GM19467 (cell line): ENCODE results near the gene OPRD1.
"Not testable (repeated sequence)": the region's sequence is repeated elsewhere in the genome, so short reads cannot be mapped to it uniquely, and the experiment has no call there.

ENCODE experiments used
- ATAC-seq: cut with Tn5 transposase; IDR thresholded peaks from one replicate; pipeline ENCODE4 v1.9.1; 2021; ENCODE audit warnings: mild to moderate bottlenecking, moderate library complexity; ENCODE audit not compliant: unreplicated experiment

Gene OPRD1

GRCh38 chr1:28840928-28841544, 29.1 kb downstream of the OPRD1 start:
- ATAC-seq, result no peak

- ATAC-seq, result no peak
Observed at GRCh38 chr1:28845786-28846543, 34.0 kb downstream of the OPRD1 start.

- not testable (repeated sequence) for ATAC-seq
Observed at GRCh38 chr1:28847207-28847606, 35.2 kb downstream of the OPRD1 start.

GRCh38 chr1:28848416-28848815, 36.4 kb downstream of the OPRD1 start:
- no peak for ATAC-seq

DNA sequence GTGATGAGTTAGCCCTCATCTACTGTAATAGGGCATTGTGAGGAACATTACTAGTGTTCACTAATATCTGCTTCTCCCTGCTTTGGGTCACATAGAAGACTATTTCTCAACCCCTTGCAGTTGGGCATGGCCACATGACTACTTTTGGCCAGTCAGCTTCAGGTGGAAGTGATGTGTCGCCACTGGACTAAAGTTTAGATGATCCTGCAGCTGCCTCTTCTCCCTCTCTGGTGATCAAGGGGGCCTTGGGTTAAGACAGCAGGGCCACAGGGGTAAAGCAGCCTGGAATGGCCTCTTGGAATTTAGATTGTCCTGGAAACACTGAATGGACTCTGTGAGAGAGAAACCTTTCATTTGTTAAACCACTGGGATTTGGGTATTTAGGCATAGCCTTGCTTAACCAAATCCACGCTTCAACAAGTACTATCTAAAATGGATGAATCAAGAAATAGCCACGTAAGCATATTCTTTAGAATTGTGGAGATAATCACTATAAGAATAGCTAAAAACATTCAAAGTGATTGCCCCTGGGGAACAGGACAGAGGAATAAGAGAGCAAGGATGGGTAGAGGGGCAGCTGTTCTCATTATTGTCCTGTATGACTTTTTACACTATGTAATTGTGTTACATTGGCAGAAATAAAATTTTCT, 41.2 kb downstream of the OPRD1 start:
- ATAC-seq, result no peak

GRCh38 chr1:28854406-28854805, 42.4 kb downstream of the OPRD1 start:
- ATAC-seq, result not testable (repeated sequence)

DNA sequence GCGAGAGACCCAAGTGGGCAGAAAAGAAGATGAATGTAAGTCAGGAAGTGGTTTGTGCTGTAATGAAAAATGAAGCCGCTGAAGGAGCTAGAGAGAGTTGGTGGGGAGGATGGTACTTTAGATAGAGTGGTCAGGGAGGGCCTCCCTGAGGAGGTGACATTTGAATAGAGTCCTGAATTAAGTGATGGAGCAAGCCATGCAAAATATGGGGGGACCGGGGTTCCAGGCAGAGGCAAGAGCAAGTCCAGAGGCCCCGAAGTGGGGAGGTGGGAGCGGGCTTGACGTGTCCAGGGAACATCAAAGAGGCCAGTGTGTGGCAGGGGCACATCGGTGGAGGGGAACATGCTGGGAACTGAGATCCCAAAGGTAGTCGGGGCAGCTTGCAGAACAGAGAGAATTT, 43.1 kb downstream of the OPRD1 start:
- no peak for ATAC-seq

- no peak for ATAC-seq
Observed at GRCh38 chr1:28855469-28855951, 43.5 kb downstream of the OPRD1 start.

DNA sequence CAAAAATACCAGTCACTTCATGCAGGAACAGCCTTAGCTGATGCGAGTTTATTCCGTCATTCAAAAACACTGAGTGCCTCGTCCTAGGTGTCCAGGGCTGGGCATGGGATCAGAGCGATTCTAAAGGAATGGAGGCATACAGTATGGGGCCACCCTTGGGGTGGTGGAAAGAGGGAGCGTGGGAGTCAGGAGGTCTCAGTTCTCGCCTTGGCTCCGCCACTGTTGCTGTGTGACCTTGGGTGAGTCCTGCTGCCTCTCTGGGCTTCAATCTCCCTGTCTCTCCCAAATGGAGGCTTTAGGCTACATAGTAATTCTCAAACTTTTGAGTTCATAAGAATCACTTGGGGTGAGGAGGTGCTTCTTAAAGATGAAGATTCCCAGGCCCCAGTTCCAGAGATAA, 44.0 kb downstream of the OPRD1 start:
- ATAC-seq, result no peak

- no peak for ATAC-seq
Observed at GRCh38 chr1:28860332-28861073, 48.5 kb downstream of the OPRD1 start.

GRCh38 chr1:28862571-28863403, 50.8 kb downstream of the OPRD1 start:
- no peak for ATAC-seq

DNA sequence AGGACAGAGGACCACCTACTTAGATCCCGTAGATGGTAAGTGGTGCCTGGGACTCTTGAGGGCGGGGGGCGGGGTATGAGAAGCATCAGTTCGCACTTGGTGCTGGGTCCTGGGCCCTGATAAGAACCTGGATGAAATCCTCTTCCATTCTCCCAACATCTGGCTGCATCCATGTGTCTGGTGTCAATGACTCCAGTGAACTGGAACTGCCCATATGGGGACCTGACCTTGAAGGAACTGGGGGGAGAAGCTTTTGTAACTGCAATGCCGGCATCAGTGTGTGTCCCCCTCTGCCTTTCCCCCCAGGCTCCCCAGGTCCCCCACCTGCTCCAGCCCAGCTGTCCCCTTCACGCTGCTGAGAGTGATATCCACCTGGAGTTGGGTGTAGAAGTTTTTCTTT, 52.7 kb downstream of the OPRD1 start:
- ATAC-seq, result no peak

DNA sequence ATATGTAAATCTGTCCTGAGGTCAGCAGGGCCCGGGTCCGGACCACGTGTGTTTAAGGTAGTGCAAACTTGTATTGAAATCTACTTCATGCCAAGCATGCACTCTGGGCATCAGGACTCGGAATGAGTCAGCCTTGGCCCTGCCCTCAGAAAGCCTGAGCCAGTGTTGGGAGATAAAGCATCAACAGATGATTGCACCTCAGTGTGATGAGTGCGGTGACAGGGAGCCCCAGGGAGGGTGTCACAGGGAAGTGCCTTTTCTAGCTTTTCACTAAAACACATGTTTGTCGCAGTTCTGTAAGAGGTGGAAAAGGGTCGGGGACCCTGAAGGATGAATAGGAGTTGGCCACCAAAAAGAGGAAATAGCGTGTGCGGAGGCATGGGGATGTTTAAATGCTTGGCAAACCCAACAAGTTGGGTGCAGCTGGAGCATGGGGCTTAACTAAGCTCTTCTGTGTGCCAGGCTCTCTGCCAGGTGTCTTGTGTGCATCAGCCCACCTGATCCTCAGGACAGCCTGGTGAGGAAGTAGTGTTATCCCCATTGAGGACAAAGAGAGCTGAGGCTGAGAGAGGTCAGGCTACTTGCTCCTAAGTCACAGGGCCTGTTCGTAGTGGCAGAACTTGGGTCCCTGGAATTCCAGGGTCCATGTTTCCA, 54.2 kb downstream of the OPRD1 start:
- ATAC-seq, result no peak

GRCh38 chr1:28867850-28868249, 55.9 kb downstream of the OPRD1 start:
- no peak for ATAC-seq

- ATAC-seq, result no peak
Observed at GRCh38 chr1:28869952-28870351, 58.0 kb downstream of the OPRD1 start.

DNA sequence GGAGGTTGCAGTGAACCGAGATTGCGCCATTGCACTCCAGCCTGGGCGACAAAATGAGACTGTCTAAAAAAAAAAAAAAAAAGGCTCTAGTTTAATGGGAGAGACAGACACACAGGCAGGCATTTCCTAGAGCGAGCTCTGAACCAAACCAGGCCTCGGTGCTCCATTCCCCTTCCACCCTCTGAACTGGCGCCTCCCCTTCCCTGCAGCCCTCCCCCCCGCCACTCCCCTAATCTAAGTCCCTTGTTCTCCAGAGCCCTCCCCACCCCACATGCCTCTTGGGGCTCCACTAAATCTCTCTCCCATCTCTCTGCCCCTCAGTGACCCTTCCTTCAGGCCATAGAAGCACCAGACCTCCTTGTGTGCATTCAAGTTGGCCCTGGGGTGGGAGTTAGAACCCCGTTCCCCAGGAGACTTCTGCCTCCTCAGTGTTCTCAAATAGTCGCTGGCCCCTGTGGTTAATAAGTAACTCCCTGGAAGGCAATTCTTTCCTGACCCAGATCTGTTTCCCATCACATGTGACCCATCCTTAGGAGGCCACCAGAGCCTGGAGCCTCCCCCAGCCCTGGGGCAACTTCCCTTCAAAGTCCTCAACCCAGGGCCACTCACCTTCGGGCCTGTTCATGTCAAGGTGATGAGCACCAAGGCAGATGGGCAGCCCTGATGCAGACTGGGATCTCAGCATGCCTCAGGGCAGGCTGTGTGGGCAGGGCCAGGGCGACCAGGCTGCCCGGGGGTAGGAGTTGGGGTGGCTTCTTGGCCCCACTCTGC, 59.8 kb downstream of the OPRD1 start:
- no peak for ATAC-seq

DNA sequence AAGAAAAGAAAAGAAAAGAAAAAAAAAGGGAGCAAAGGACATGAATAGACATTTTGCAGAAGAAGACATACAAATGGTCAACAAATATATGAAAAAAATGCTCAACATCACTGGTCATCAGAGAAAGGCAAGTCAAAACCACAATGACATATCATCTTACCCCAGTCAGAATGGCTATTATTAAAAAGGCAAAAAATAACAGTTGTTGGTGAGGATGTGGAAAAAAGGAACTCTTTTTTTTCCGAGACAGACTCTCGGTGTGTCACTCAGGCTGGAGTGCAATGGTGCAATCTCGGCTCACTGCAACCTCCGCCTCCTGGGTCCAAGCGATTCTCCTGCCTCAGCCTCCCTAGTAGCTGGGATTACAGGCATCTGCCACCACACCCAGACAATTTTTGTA, 63.2 kb downstream of the OPRD1 start:
- ATAC-seq, result not testable (repeated sequence)

DNA sequence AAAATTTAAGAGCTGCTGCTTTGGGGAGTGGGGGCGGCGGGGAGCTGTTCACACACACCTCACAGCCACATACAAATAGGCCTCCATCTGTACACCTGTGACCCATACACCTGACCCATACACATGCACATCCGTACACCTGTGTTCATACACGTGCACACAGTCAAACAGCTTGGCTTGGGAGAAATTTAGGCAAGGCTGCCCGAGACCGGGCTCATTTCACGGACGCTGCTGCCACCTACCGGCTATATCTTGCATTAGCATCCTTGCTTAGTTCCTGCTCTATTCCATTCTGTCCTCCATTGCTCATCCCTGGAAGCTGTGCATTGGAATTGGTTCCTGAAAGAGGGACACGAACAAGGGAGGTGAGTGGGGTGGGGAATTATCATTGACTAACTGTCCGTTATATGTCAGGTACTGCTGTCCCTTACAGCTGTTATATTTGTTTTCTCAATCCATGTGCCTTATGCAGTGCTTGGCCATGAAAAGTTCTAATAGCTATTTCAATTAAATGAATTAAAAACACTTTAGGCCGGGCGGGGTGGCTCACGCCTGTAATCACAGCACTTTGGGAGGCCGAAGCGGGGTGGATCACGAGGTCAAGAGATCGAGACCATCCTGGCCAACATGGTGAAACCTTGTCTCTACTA, 65.3 kb downstream of the OPRD1 start:
- ATAC-seq, result no peak

GRCh38 chr1:28878796-28879195, 66.8 kb downstream of the OPRD1 start:
- no peak for ATAC-seq
